ENCODE measurements around the gene KRTAP5-1.

KRTAP5-1 gene

DNA sequence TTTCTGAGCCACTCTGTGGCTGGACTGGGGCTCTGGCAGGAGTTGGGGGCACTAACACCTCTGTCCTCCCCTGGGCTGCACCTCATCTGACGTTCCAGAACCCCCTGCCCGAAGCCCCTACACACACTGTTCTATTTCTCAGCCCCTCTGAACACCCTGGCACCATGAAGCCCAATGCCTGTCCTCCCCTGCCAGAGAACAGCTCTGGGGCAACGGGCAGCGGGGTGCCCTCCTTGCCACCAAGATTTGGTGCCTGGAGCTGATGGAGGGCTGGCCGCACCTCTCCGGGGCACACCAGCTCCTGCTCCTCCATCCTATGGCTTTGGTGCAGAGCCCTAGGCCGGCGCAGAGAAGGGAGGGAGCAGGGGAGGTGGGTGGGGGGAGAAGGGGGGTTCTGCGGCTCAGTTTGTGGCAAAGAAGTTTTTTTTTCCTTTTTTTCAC lies 29.4 kb downstream of the KRTAP5-1 start:
- no peak overlapping the region for H3K27ac ChIP-seq (replicated peaks)
- peaks cover 36% of the 10 kb centered on the region for H3K27me3 ChIP-seq (ENCODE audit: insufficient read depth, poor library complexity, severe bottlenecking)
- no peak for TF ChIP-seq CTCF (IDR thresholded peaks at IDR 0.05; ENCODE audit: insufficient read depth, low read length)
- no peak for TF ChIP-seq GABPA (IDR thresholded peaks at IDR 0.05; ENCODE audit: low read depth)
- no peak for TF ChIP-seq SPI1 (IDR thresholded peaks at IDR 0.05; ENCODE audit: borderline replicate concordance, low read depth)
- TF ChIP-seq POLR2AphosphoS5 (IDR thresholded peaks at IDR 0.05; ENCODE audit: low read depth), result no peak
- DNase-seq (ENCODE audit: low read depth in 1 of 2, low spot score in 1 of 2), result no peak
- no peak overlapping the region for H3K4me3 ChIP-seq (replicated peaks; ENCODE audit: insufficient read depth, low read length)

- no peak overlapping the region for H3K4me3 ChIP-seq (replicated peaks; ENCODE audit: insufficient read depth, low read length)
- no peak overlapping the region for H3K27ac ChIP-seq (replicated peaks)
- no peak for DNase-seq (ENCODE audit: low read depth in 1 of 2, low spot score in 1 of 2)
- peaks cover 32% of the 10 kb centered on the region for H3K27me3 ChIP-seq (ENCODE audit: insufficient read depth, poor library complexity, severe bottlenecking)
- TF ChIP-seq, protein P1, sequence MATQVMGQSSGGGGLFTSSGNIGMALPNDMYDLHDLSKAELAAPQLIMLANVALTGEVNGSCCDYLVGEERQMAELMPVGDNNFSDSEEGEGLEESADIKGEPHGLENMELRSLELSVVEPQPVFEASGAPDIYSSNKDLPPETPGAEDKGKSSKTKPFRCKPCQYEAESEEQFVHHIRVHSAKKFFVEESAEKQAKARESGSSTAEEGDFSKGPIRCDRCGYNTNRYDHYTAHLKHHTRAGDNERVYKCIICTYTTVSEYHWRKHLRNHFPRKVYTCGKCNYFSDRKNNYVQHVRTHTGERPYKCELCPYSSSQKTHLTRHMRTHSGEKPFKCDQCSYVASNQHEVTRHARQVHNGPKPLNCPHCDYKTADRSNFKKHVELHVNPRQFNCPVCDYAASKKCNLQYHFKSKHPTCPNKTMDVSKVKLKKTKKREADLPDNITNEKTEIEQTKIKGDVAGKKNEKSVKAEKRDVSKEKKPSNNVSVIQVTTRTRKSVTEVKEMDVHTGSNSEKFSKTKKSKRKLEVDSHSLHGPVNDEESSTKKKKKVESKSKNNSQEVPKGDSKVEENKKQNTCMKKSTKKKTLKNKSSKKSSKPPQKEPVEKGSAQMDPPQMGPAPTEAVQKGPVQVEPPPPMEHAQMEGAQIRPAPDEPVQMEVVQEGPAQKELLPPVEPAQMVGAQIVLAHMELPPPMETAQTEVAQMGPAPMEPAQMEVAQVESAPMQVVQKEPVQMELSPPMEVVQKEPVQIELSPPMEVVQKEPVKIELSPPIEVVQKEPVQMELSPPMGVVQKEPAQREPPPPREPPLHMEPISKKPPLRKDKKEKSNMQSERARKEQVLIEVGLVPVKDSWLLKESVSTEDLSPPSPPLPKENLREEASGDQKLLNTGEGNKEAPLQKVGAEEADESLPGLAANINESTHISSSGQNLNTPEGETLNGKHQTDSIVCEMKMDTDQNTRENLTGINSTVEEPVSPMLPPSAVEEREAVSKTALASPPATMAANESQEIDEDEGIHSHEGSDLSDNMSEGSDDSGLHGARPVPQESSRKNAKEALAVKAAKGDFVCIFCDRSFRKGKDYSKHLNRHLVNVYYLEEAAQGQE (IDR thresholded peaks at IDR 0.05; ENCODE audit: insufficient replicate concordance, low read depth), result no peak
- TF ChIP-seq CTCF (IDR thresholded peaks at IDR 0.05; ENCODE audit: insufficient read depth, low read length) (no peak), GABPA (IDR thresholded peaks at IDR 0.05; ENCODE audit: low read depth) (no peak), SPI1 (IDR thresholded peaks at IDR 0.05; ENCODE audit: borderline replicate concordance, low read depth) (no peak), POLR2AphosphoS5 (IDR thresholded peaks at IDR 0.05; ENCODE audit: low read depth) (no peak)
These were observed 29.9 kb downstream of the KRTAP5-1 start for GRCh38 chr11:1554981-1555712.

DNA sequence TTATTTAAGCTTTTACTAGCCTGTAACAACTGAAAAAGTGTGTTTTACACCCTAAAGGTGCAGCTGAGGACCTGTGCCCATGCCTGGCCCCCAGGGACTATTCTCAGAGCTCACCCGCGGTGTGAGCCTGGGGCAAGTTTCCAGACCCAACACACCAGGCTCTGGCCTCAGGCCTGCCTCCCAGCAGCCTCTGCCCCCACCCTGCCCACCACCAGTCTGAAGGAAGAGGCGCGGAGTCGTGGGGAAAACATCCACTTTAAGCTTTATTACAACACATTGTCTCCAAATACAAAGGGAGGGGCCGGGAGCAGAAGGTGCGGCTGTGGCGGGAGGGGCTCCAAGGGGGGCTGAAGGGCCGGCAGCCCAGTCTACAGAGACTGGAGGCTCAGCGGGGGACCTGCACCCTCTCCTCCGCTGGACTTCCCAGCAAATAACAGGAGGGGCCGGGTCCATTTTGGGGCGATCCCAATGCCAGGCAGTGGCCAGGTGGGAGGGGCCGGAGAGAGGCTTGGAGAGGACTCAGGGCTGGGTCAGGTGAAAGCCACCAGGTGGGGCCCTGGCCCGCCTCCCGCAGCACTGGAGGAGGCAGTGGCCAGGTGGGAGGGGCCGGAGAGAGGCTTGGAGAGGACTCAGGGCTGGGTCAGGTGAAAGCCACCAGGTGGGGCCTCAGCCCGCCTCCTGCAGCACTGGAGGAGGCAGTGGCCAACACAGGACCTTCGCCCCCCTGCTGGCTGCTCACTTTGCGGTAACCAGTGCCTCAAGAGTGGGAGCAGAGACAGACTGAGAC lies 31.1 kb downstream of the KRTAP5-1 start:
- DNase-seq (ENCODE audit: low read depth in 1 of 2, low spot score in 1 of 2), result no peak
- H3K27ac ChIP-seq (replicated peaks), result no peak overlapping the region
- peaks cover 32% of the 10 kb centered on the region for H3K27me3 ChIP-seq (ENCODE audit: insufficient read depth, poor library complexity, severe bottlenecking)
- H3K4me3 ChIP-seq (replicated peaks; ENCODE audit: insufficient read depth, low read length), result no peak overlapping the region
- no peak for TF ChIP-seq SPI1 (IDR thresholded peaks at IDR 0.05; ENCODE audit: borderline replicate concordance, low read depth)
- TF ChIP-seq, protein P1 (IDR thresholded peaks at IDR 0.05; ENCODE audit: insufficient replicate concordance, low read depth), result no peak
- TF ChIP-seq POLR2AphosphoS5 (IDR thresholded peaks at IDR 0.05; ENCODE audit: low read depth), result no peak
- no peak for TF ChIP-seq CTCF (IDR thresholded peaks at IDR 0.05; ENCODE audit: insufficient read depth, low read length)
- no peak for TF ChIP-seq GABPA (IDR thresholded peaks at IDR 0.05; ENCODE audit: low read depth)
